Measurements from ENCODE around the gene PLCH1.

Gene PLCH1

GRCh38 chr3:155462672-155463071, 282.2 kb downstream of the PLCH1 start:
- DNase-seq (ENCODE audit: insufficient read length, low spot score) (no peak), FAIRE-seq (no peak)
- TF ChIP-seq POLR2A (IDR thresholded peaks at IDR 0.05; ENCODE audit: low read depth, low read length), result no peak
- no peak for TF ChIP-seq TAF1 (IDR thresholded peaks at IDR 0.05; ENCODE audit: low read depth, low read length)
- no peak for TF ChIP-seq POU2F2 (IDR thresholded peaks at IDR 0.05; ENCODE audit: low read depth, low read length)
- no peak for TF ChIP-seq PAX5 (IDR thresholded peaks at IDR 0.05; ENCODE audit: insufficient read depth, low read length, severe bottlenecking)
- TF ChIP-seq SPI1 (IDR thresholded peaks at IDR 0.05; ENCODE audit: low read depth, low read length), result no peak
- TF ChIP-seq POLR2AphosphoS5 (IDR thresholded peaks at IDR 0.05; ENCODE audit: low read depth, low read length), result no peak

- DNase-seq (ENCODE audit: insufficient read length, low spot score), result no peak
- no peak for FAIRE-seq
- TF ChIP-seq POU2F2 (IDR thresholded peaks at IDR 0.05; ENCODE audit: low read depth, low read length), result no peak
Observed at GRCh38 chr3:155457591-155457990, 287.3 kb downstream of the PLCH1 start.

GRCh38 chr3:155455765-155456164, 289.1 kb downstream of the PLCH1 start:
- DNase-seq (ENCODE audit: insufficient read length, low spot score) (no peak), FAIRE-seq (no peak)
- TF ChIP-seq SPI1 (IDR thresholded peaks at IDR 0.05; ENCODE audit: low read depth, low read length) (no peak), POLR2A (IDR thresholded peaks at IDR 0.05; ENCODE audit: low read depth, low read length) (no peak), TAF1 (IDR thresholded peaks at IDR 0.05; ENCODE audit: low read depth, low read length) (no peak), PAX5 (IDR thresholded peaks at IDR 0.05; ENCODE audit: insufficient read depth, low read length, severe bottlenecking) (no peak), POU2F2 (IDR thresholded peaks at IDR 0.05; ENCODE audit: low read depth, low read length) (no peak), POLR2AphosphoS5 (IDR thresholded peaks at IDR 0.05; ENCODE audit: low read depth, low read length) (no peak)

- DNase-seq (ENCODE audit: insufficient read length, low spot score) (no peak), FAIRE-seq (no peak)
- TF ChIP-seq TAF1 (IDR thresholded peaks at IDR 0.05; ENCODE audit: low read depth, low read length) (no peak), POLR2AphosphoS5 (IDR thresholded peaks at IDR 0.05; ENCODE audit: low read depth, low read length) (no peak), POLR2A (IDR thresholded peaks at IDR 0.05; ENCODE audit: low read depth, low read length) (no peak), PAX5 (IDR thresholded peaks at IDR 0.05; ENCODE audit: insufficient read depth, low read length, severe bottlenecking) (no peak)
Observed at GRCh38 chr3:155453512-155453911, 291.4 kb downstream of the PLCH1 start.

GRCh38 chr3:155449613-155450267, 295.1 kb downstream of the PLCH1 start:
- FAIRE-seq (no peak), DNase-seq (ENCODE audit: insufficient read length, low spot score) (no peak)
- TF ChIP-seq PAX5 (IDR thresholded peaks at IDR 0.05; ENCODE audit: insufficient read depth, low read length, severe bottlenecking), result no peak
- no peak for TF ChIP-seq TAF1 (IDR thresholded peaks at IDR 0.05; ENCODE audit: low read depth, low read length)
- no peak for TF ChIP-seq POLR2A (IDR thresholded peaks at IDR 0.05; ENCODE audit: low read depth, low read length)
- no peak for TF ChIP-seq POLR2AphosphoS5 (IDR thresholded peaks at IDR 0.05; ENCODE audit: low read depth, low read length)
- no peak for TF ChIP-seq SPI1 (IDR thresholded peaks at IDR 0.05; ENCODE audit: low read depth, low read length)
- no peak for TF ChIP-seq POU2F2 (IDR thresholded peaks at IDR 0.05; ENCODE audit: low read depth, low read length)

- no peak for FAIRE-seq
- no peak for DNase-seq (ENCODE audit: insufficient read length, low spot score)
- TF ChIP-seq POLR2A (IDR thresholded peaks at IDR 0.05; ENCODE audit: low read depth, low read length), result no peak
Observed at GRCh38 chr3:155448531-155448930, 296.3 kb downstream of the PLCH1 start.

- no peak for TF ChIP-seq POLR2AphosphoS5 (IDR thresholded peaks at IDR 0.05; ENCODE audit: low read depth, low read length)
- TF ChIP-seq PAX5 (IDR thresholded peaks at IDR 0.05; ENCODE audit: insufficient read depth, low read length, severe bottlenecking), result no peak
- no peak for TF ChIP-seq SPI1 (IDR thresholded peaks at IDR 0.05; ENCODE audit: low read depth, low read length)
- no peak for TF ChIP-seq TAF1 (IDR thresholded peaks at IDR 0.05; ENCODE audit: low read depth, low read length)
- no peak for TF ChIP-seq POLR2A (IDR thresholded peaks at IDR 0.05; ENCODE audit: low read depth, low read length)
- TF ChIP-seq POU2F2 (IDR thresholded peaks at IDR 0.05; ENCODE audit: low read depth, low read length), result no peak
- no peak for DNase-seq (ENCODE audit: insufficient read length, low spot score)
- no peak for FAIRE-seq
Observed at GRCh38 chr3:155446366-155446765, 298.5 kb downstream of the PLCH1 start.

- FAIRE-seq, result no peak
- DNase-seq (ENCODE audit: insufficient read length, low spot score), result no peak
- TF ChIP-seq POLR2A (IDR thresholded peaks at IDR 0.05; ENCODE audit: low read depth, low read length) (no peak), POU2F2 (IDR thresholded peaks at IDR 0.05; ENCODE audit: low read depth, low read length) (no peak), POLR2AphosphoS5 (IDR thresholded peaks at IDR 0.05; ENCODE audit: low read depth, low read length) (no peak), TAF1 (IDR thresholded peaks at IDR 0.05; ENCODE audit: low read depth, low read length) (no peak), PAX5 (IDR thresholded peaks at IDR 0.05; ENCODE audit: insufficient read depth, low read length, severe bottlenecking) (no peak), SPI1 (IDR thresholded peaks at IDR 0.05; ENCODE audit: low read depth, low read length) (no peak)
Observed at GRCh38 chr3:155444771-155445170, 300.1 kb downstream of the PLCH1 start.

GRCh38 chr3:155443815-155444214, 301.1 kb downstream of the PLCH1 start:
- FAIRE-seq (no peak), DNase-seq (ENCODE audit: insufficient read length, low spot score) (no peak)
- TF ChIP-seq POU2F2 (IDR thresholded peaks at IDR 0.05; ENCODE audit: low read depth, low read length), result no peak
- no peak for TF ChIP-seq POLR2A (IDR thresholded peaks at IDR 0.05; ENCODE audit: low read depth, low read length)
- TF ChIP-seq PAX5 (IDR thresholded peaks at IDR 0.05; ENCODE audit: insufficient read depth, low read length, severe bottlenecking), result no peak
- no peak for TF ChIP-seq POLR2AphosphoS5 (IDR thresholded peaks at IDR 0.05; ENCODE audit: low read depth, low read length)
- TF ChIP-seq SPI1 (IDR thresholded peaks at IDR 0.05; ENCODE audit: low read depth, low read length), result no peak
- no peak for TF ChIP-seq TAF1 (IDR thresholded peaks at IDR 0.05; ENCODE audit: low read depth, low read length)

- FAIRE-seq (no peak), DNase-seq (ENCODE audit: insufficient read length, low spot score) (no peak)
- no peak for TF ChIP-seq POLR2A (IDR thresholded peaks at IDR 0.05; ENCODE audit: low read depth, low read length)
- TF ChIP-seq TAF1 (IDR thresholded peaks at IDR 0.05; ENCODE audit: low read depth, low read length), result no peak
- TF ChIP-seq PAX5 (IDR thresholded peaks at IDR 0.05; ENCODE audit: insufficient read depth, low read length, severe bottlenecking), result no peak
- TF ChIP-seq SPI1 (IDR thresholded peaks at IDR 0.05; ENCODE audit: low read depth, low read length), result no peak
Observed at GRCh38 chr3:155442072-155442471, 302.8 kb downstream of the PLCH1 start.

Measured in GM12891 (cell line).